HepG2 (cell line): ENCODE results near the gene GLYR1. TPM values are rescaled to one million over a fixed set of nuclear protein-coding genes. Genes with fewer than 3 reads are reported as not detected.
A peak's percentile ranks its signal among the peaks of the same experiment; 100 is the strongest.

Experiments
- ARID2 ChIP-seq: sonication (generic); formaldehyde crosslinking; IDR thresholded peaks from 2 replicates; pipeline ENCODE4 v1.8.1; 2022; ENCODE audit warnings: mild to moderate bottlenecking, missing genetic modification reagents, borderline replicate concordance
- DR1 ChIP-seq: sonication (generic); formaldehyde crosslinking; IDR thresholded peaks from 2 replicates; pipeline ENCODE4 v1.8.0; 2021; ENCODE audit warnings: mild to moderate bottlenecking, missing genetic modification reagents, inconsistent platforms
- HMG20A ChIP-seq: IDR thresholded peaks from 2 replicates; pipeline ENCODE4 v1.6.1; 2016; ENCODE audit warnings: borderline replicate concordance
- HMGXB4 ChIP-seq, 2 experiments: sonication (generic) in 1 of 2; formaldehyde crosslinking in 1 of 2; IDR thresholded peaks; 2 replicates each; pipeline versions ENCODE4 v1.4.0 to v1.6.1; 2018 to 2020; ENCODE audit warnings: missing genetic modification reagents in 2 of 2, borderline replicate concordance in 1 of 2, low read depth in 1 of 2, mild to moderate bottlenecking in 1 of 2, missing biosample characterization in 1 of 2
- ISL2 ChIP-seq: sonication (generic); formaldehyde crosslinking; IDR thresholded peaks from 2 replicates; pipeline ENCODE4 v1.5.0; 2020; ENCODE audit warnings: missing genetic modification reagents
- KAT2B ChIP-seq: fragments of 150-350 bp; IDR thresholded peaks from 2 replicates; pipeline ENCODE4 v1.6.1; 2014; ENCODE audit warnings: low read depth, low read length, borderline replicate concordance
- MAF1 ChIP-seq: sonication (generic); formaldehyde crosslinking; IDR thresholded peaks from 2 replicates; pipeline ENCODE4 v1.5.0; 2020; ENCODE audit warnings: missing genetic modification reagents, borderline replicate concordance
- MLX ChIP-seq: IDR thresholded peaks from 2 replicates; pipeline ENCODE4 v1.6.1; 2016
- NCOR1 ChIP-seq: fragments of 200-600 bp; sonication (generic); IDR thresholded peaks from 2 replicates; pipeline ENCODE4 v1.7.0; 2017; ENCODE audit warnings: antibody characterized with exemption, low read length, borderline replicate concordance
- NFE2L1 ChIP-seq: sonication (generic); formaldehyde crosslinking; IDR thresholded peaks from 2 replicates; pipeline ENCODE4 v1.4.0; 2020; ENCODE audit warnings: missing genetic modification reagents, mild to moderate bottlenecking, borderline replicate concordance
- ONECUT2 ChIP-seq: sonication (generic); formaldehyde crosslinking; IDR thresholded peaks from 2 replicates; pipeline ENCODE4 v1.4.0; 2020; ENCODE audit warnings: missing genetic modification reagents
- PHF20 ChIP-seq: sonication (generic); formaldehyde crosslinking; IDR thresholded peaks from 2 replicates; pipeline ENCODE4 v1.5.0; 2020; ENCODE audit warnings: mild to moderate bottlenecking, missing genetic modification reagents
- RXRB ChIP-seq: IDR thresholded peaks from 2 replicates; pipeline ENCODE4 v1.6.1; 2016; ENCODE audit warnings: borderline replicate concordance, missing genetic modification reagents, missing compliant biosample characterization
- WIZ ChIP-seq: sonication (generic); formaldehyde crosslinking; IDR thresholded peaks from 2 replicates; pipeline ENCODE4 v1.5.1; 2020; ENCODE audit warnings: mild to moderate bottlenecking, missing genetic modification reagents
- ZBTB43 ChIP-seq: sonication (generic); formaldehyde crosslinking; conservative IDR thresholded peaks from 2 replicates; pipeline ENCODE4 v1.4.0; 2020; ENCODE audit warnings: missing genetic modification reagents
- ZNF574 ChIP-seq: sonication (generic); formaldehyde crosslinking; IDR thresholded peaks from 2 replicates; pipeline ENCODE4 v1.4.0; 2020; ENCODE audit warnings: missing genetic modification reagents
- ZNF83 ChIP-seq: sonication (generic); formaldehyde crosslinking; IDR thresholded peaks from 2 replicates; pipeline ENCODE4 v1.4.0; 2020; ENCODE audit warnings: missing genetic modification reagents, mild to moderate bottlenecking, borderline replicate concordance
- polyA plus RNA-seq, 8 experiments: library from polyadenylated mRNA; depleted of rRNA in 3 of 8; stranded (reverse) in 7 of 8; unstranded in 1 of 8; fragments of >200 nt; fragmentation: Illumina TruSeq in 4 of 8; extraction: Trizol in 4 of 8; gene quantifications; 2 replicates each; pipeline versions ENCODE4 v1.2.1 to v1.2.3, GENCODE V29; 2011 to 2016; ENCODE audit warnings: low read depth in 4 of 8, missing spikeins in 1 of 8, mixed read lengths in 1 of 8; ENCODE audit not compliant: insufficient read depth in 1 of 8
- total RNA-seq, 5 experiments: library from RNA; depleted of rRNA; stranded (reverse); fragments of >200 nt; fragmentation: Illumina TruSeq; extraction: Trizol; gene quantifications; 2 replicates each; pipeline ENCODE4 v1.2.3, GENCODE V29; 2016; ENCODE audit warnings: low read depth in 1 of 5

Gene GLYR1
- total and polyA plus RNA-seq, 2 of the 13 experiments (the other 11 are each of a cell fraction or from before 2014, with no cell fraction given): 28.3 to 48.7 TPM

- TF ChIP-seq MLX: no peak
- TF ChIP-seq NCOR1: no peak
- TF ChIP-seq ARID2 (CRISPR knock-in tag): no peak
- TF ChIP-seq ISL2 (CRISPR knock-in tag): 0 out of 2 replicates have a peak, but pooled peaks have one; percentile 12
- no peak for TF ChIP-seq KAT2B
- no peak for TF ChIP-seq DR1 (CRISPR knock-in tag)
- TF ChIP-seq PHF20 (CRISPR knock-in tag): no peak
- no peak for TF ChIP-seq WIZ
- TF ChIP-seq RXRB: no peak
- peak; percentile 37; the same call in 1 of the 2 replicates for TF ChIP-seq ZNF574
- TF ChIP-seq HMG20A (CRISPR knock-in tag): 0 out of 2 replicates have a peak, but pooled peaks have one; percentile 35
- TF ChIP-seq NFE2L1 (CRISPR knock-in tag): no peak
- no peak for TF ChIP-seq ONECUT2 (CRISPR knock-in tag)
- TF ChIP-seq MAF1 (CRISPR knock-in tag): no peak
- TF ChIP-seq HMGXB4 (CRISPR knock-in tag; IDR thresholded peaks at IDR 0.05; ENCODE audit: borderline replicate concordance in 1 of 2, low read depth in 1 of 2): peak in 1 of 2 experiments; percentile 28; a peak in 1 of 4 replicates
- no peak for TF ChIP-seq ZBTB43 (CRISPR knock-in tag)
- 0 out of 2 replicates have a peak, but pooled peaks have one; percentile 66 for TF ChIP-seq ZNF83
Measured at GRCh38 chr16:4788489-4788889, 58.6 kb downstream of the GLYR1 start (continued).
